ENCODE results near the gene CD96.
A peak's percentile ranks its signal among the peaks of the same experiment; 100 is the strongest.

CD96 gene

GRCh38 chr3:111594781-111595180 is 52.8 kb downstream of the CD96 start:
- DNase-seq = no peak

DNA sequence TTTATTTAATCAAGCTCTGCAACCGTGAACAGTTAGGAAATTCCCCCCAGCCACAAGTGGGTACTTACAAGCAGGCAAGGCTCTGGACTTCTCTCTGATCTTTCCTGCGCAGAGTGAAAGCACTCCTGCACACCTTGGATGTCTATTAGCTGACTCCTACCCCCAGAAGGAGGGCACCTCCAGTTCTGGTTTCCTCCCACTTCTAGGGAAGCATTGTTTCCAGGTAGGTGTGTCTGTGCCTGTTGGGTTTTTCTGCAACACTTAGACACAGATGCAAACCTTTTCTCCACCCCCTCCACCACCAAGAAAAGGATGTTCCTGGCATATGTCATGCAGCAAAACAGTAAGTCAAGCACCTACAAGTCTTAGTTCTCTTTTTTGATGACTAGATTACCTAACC is 53.2 kb downstream of the CD96 start, which contains the start of gene ZBED2:
TSS of gene ZBED2 (minus strand) at position 115 of the 400 bp plus-strand sequence. CDS start 1,145 bp downstream, outside the sequence.
- DNase-seq = no peak

DNA sequence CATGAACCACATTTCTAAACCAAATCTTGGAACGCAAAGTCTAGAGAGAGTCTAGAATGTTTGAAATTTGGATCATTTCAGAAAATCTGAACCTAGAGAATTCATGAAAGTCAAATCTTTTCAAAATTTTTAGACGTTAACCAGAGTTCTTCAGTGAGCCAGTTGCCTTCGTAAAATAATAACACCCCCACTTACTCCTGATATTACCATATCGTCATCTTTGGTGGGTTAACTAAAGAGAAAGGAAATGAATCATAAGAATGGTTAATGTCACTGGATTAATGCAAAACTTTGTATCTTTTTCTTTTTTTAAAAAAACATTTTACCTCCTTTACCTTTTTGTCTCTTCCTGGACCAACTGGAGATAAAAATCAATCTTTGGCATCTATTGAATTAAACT is 54.3 kb downstream of the CD96 start:
- DNase-seq = no peak

GRCh38 chr3:111598139-111598538 is 56.1 kb downstream of the CD96 start:
- no peak for DNase-seq

GRCh38 chr3:111598552-111598951 is 56.6 kb downstream of the CD96 start:
- no peak for DNase-seq

DNA sequence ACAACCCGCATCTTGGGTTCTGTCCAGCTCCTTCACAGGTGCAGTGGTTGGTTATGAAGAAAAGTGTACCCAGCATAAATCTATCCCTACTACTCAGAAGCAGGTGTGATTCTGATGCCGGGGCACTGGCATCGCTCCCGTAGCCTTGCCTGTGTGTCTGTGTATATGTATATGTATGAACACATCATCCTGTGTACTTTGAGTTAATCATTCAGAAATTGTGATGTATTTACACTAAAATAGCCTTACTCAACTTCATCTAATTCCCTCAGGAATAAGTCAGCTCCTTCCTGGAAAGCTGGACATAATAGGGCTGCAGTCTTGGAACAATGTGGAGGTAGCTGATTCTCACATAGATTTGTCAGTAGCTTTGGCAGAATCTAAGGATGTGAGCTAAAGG is 59.8 kb downstream of the CD96 start:
- DNase-seq = no peak

DNA sequence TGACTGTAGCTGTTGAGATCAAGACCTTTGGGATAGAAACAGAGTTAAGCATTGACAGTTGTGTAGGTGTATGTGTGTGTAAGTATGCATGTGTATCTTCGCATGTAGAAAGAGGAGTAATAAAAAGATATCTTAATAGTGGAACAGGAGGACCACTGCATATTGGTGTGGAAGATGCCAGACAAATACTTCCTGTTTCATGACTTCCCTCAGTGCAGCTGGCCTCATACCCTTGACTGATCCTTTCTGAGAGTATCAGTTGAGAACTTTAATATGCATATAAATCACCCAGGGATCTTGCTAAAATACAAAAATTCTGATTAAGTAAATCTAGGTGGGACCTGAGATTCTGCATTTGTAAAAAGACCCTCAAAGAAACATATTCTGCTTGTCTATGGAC is 61.7 kb downstream of the CD96 start:
- no peak for DNase-seq

- no peak for DNase-seq
Observed at GRCh38 chr3:111604119-111604518, 62.1 kb downstream of the CD96 start.

DNA sequence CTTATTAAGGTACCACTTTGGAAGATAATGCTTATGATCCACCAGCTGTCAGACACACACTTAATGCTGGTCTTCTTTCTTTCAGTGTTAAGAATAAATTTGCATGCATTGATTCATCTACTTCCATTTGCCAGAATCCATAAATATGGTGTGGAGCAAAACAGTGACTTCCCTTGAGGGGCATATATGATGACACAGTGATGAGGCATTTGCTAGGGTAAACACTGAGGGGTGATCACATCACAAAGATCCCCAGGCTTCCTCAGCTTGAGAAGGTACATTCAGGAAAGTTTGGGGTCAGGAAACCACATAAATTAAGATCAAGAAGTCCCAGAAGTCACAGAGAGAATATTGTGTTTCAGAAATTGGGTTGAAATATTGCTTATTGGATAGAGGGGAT is 63.0 kb downstream of the CD96 start:
- DNase-seq = no peak

- no peak for DNase-seq
Observed at GRCh38 chr3:111605493-111605892, 63.5 kb downstream of the CD96 start.

GRCh38 chr3:111607240-111607920 is 65.4 kb downstream of the CD96 start:
- DNase-seq = no peak

GRCh38 chr3:111608383-111608782 is 66.4 kb downstream of the CD96 start:
- DNase-seq = peak in 1 of 2 donors; percentile 49

- peak in 1 of 2 donors; percentile 8 for DNase-seq
Observed at GRCh38 chr3:111609700-111610099, 67.7 kb downstream of the CD96 start.

DNA sequence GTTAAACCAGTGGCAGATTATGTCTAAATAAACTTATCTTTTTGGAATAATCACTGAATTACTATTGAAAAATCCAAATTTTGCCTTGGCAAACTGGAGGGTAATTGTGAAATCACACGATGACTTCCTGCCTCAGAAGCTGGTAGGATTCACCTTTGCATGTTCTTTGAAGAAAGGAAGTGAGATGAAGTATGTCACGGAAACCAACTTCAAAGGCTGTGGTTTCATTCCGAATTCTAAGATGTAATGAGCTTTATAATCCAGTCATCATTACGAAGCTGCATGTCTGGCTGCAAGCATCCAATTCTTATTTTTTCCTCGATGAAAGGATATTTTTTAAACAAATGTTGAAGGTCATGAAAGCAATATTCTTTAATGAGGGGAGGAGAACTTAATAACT is 68.2 kb downstream of the CD96 start:
- DNase-seq = peak; percentile 33 to 84

DNA sequence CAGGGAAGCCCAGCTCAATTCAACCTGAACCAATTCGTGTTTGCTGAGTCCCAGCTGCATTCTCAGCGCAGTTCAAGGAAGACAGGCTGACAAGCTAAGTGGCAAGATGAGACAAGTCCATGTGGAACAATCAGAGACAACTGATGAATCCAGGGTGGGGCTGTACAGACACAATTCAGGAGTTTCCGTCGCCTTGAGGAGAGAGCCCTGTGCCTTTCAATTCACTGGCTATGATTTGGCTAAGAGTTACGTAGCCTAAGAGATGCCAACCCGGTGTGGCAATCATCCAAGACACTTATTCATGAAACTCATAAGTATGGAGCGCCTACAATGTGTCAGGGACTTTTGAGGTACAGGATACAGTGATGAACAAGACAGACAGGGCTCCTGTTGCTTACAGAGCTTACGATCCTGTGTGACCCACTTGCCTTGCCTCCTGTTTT is 68.6 kb downstream of the CD96 start:
- no peak for DNase-seq

DNA sequence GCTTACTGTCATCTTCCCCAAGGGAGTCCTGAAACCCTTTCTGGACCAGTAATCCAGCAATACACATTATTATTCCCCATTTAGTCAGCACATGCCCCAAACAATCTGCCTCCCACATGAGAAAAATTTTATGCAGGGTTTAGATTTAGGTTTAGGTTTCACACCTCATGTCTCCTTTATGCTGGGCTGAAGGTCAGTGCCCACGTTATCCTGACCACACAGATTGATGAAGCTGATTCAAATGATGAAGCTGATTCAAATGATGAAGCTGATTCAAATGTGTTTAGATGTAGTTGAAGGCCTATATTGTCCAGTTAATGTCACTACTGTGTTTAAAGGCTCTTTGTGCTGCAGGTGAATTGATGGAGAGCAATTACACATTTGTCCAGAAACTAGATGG is 71.3 kb downstream of the CD96 start:
- no peak for DNase-seq

DNA sequence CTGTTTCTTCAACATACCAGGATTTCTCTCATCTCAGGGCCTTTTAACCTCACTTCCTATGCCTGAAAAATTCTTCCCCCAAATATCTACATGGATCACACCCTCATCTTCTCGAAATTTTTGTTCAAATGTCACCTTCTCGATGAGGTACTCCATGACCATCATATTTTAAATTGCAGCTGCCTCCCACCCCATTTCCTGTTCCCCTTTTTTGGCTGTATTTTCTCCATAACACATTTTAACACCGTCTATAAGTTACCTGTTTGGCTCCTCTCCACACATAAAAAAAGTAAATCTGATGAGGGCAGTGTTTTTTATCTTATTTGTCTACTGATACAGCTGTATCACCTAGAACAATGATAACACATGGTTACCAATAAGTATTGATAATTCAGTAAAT is 73.9 kb downstream of the CD96 start:
- no peak for DNase-seq

DNA sequence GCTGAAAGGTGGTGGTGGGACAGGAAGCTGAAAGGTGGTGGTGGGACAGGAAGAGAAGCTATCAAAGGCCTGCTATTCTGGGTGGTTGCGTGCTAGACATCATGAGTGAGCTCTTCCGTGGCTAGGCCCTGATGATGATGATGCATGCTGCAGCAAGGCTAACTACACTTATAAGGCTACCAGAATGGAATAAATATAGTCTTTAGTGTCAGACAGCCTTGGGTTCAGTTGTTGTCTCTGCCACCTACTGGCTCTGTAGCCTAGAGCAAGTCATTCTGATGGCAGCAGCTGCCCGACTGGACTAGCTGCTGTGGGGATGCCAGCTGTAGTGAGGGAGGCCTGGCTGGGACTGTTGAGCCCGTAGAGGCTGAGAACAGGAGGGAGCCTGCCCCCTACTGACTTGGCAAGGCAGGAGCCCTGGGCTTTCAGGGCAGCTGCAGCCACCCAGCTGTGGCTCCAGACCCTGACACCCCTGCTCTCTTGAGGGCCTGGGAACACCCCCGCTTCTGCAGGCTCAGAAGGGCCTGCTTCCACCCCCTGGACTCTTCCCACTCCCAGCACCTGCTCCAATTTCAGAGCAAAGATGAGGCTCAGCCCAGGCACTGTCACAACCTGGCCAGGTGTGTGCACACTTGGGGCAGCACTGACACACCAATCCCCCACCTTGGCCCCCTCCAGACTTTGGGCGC is 74.6 kb downstream of the CD96 start:
- peak; percentile 58 to 65 for DNase-seq

- no peak for DNase-seq
Observed at GRCh38 chr3:111617406-111617805, 75.4 kb downstream of the CD96 start.

- no peak for DNase-seq
Observed at GRCh38 chr3:111617912-111618601, 76.1 kb downstream of the CD96 start.

- DNase-seq = no peak
Observed at GRCh38 chr3:111618945-111619344, 76.9 kb downstream of the CD96 start.

GRCh38 chr3:111619833-111620232 is 77.8 kb downstream of the CD96 start:
- no peak for DNase-seq

DNA sequence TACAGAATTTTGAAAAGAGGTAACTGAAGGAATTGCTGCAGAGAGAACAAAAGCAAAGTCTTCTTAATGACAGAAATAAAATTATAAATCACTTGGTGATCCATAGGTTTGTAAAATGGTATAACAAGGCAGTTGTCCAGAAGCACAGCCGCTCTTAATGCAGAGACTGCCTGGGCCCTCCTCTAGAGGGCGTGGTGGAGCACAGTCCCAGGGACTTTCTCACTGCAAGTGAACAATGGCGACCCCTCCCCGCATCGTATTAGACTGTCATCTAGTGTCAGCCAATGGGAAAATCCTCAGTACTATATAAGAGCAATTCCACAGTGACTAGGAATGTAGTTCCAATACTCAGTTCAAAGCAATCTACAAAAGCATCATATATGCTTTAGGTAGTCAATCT is 79.5 kb downstream of the CD96 start:
- peak in 1 of 2 donors; percentile 28 for DNase-seq

DNA sequence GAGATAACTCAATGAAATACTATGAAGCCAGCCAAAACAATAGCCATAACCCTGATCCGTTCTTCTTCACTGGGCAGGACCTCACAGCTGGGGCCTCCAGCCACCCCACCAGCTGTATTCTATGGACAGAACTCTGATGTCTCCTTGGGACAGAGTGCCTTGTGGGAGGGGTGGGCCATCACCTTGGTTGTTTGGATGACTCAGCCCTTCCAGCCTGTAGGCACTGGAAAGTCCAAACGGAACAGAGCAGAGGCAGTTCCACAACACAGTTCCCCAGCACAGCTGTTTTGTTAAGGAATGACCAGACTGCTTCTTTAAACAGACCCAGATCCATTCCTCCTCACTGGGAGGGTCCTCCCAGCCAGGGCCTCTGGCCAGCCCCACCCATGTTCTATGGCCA is 85.1 kb downstream of the CD96 start:
- no peak for DNase-seq

All from CD4-positive, alpha-beta T cell treated with Interleukin-4 for 1 hour (primary cell).